Inferior parietal cortex (tissue), 1 donor: Measurements from ENCODE around the gene NAP1L1.

ENCODE experiments used
- DNase-seq: peaks from one replicate; pipeline ENCODE4 v3.0.0-alpha.2; 2016; ENCODE audit errors: extremely low spot score

Gene NAP1L1, protein sequence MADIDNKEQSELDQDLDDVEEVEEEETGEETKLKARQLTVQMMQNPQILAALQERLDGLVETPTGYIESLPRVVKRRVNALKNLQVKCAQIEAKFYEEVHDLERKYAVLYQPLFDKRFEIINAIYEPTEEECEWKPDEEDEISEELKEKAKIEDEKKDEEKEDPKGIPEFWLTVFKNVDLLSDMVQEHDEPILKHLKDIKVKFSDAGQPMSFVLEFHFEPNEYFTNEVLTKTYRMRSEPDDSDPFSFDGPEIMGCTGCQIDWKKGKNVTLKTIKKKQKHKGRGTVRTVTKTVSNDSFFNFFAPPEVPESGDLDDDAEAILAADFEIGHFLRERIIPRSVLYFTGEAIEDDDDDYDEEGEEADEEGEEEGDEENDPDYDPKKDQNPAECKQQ

DNA sequence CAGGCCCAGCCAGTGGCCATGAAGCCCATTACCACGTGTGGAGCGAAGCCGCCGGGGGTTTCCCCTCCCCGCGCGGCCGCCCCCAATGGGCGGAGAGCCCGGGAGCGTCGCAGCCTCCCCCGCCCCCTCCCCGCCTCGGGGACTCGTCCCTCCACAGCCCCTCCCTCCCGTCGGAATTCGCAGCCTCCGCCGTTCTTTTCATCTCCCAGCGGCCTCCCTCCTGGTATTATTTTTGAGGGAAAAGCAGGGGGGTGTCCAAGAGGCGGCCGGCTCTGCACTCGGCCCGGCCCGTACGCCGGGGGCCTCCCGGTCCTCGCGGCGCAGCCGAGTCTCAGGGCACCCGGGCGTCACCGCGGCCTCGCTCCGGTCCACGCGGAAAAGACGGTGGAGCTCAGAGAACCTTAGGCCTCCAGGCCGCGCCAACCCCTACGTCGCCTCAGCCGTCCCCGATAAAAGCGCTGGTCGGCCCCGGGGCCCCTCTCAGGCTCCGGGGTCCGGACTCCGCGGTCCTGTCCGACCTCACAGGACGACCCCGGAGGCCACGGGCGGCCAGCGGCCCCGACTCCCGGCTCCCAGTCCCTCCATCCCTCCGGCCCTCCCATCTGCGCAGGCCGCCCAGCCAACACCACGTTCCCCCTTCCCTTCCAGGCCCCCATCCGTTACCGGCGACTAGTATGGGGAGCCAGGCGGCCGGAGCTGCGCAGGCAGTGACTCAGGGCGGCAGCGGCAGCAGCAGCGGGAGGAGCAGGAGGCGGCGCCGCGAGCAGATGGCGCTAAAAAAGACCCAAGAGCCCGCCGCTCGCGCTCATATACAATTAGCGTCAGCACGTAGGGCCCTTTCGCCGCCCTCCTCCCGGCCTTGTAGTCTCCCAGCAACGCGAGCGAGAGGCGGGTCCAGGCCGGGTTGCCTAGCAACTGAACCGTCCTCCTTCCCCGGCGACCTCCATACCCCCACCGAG, at the start of gene NAP1L1:
NAP1L1 (minus strand) TSS at position 782 of the 959 bp plus-strand sequence. CDS start 10,466 bp downstream, outside the sequence.
- DNase-seq: peak; percentile 95

DNA sequence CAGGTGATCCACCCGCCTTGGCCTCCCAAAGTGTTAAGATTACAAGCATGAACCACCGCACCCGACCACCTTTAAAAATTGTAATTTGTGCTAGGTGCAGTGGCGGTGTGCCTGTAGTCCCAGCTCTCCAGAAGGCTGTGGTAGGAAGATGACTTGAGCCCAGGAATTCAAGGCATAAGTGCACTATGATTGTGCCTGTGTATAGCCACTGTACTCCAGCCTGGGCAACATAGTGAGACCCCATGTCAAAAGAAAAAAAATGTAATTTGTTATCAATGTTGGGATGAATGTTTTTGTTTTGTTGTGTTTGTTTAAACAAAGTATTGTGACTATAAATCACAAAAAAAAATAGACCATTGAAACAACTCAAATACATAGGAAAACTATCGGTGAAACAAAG, 43.1 kb upstream of the NAP1L1 start:
- no peak for DNase-seq

GRCh38 chr12:76124456-76124855, 40.0 kb upstream of the NAP1L1 start:
- DNase-seq: no peak

DNA sequence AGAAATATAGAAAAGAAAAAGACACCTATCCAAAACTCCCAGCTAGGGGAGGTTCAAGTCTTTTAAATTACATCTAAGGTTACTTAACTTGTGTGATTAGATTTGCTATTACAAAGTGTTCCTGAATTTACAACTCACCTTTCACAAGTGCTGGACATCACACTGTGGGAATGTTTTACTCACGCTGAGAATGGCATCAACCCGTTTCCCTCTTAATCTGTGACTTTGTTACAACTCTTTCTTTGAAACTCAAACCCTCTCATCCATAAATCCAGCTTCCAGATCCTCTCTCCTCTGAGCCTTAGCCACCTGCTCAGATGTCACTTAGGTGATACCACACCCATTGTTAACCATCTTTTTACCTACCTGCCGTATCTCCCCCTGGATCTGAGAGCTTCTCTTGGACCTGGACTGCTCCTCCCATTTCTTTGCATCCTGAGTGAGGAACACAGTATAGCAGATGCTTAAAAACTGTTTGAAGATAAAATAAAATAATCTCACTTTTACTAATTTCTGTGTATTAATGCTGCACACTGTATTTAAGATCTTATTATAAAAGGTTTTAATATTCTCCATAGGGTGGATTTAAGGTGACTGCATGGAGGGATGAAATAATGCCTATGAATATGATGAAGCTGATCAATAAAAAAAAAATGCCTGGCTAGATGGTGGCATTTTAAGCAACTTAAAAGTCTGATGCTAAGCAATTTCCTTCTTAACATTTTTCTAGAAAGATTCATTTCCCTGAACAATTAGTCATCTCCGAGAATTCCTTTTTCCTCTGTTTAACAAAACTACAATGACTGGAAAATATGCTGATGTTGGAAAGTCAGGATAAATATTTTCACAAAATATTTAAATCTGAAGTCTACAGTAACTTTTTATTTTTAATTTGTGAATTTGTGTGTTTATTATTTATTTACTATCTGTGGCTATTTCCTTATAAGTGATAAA, 39.1 kb upstream of the NAP1L1 start:
- no peak for DNase-seq

- no peak for DNase-seq
Measured at GRCh38 chr12:76119887-76120286, 35.4 kb upstream of the NAP1L1 start.

DNA sequence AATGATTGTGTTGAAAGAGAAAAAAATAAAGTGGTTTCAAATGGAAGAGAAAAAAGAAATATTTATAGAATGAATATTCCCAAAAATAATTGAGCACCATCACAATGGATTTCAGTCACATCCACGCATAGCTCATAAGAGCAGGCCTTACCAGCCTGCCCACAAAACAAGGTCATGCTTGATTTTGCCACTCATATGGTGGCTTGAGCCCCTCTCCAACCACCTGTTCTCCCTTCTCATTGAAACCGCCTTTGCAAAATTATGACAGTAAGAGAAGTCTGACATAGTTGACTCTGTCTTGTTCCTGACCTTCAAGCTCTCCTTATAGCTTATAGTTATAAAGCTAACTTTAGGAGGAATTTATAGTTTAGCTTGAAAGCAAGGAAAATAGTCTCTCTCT, 33.3 kb upstream of the NAP1L1 start:
- DNase-seq: no peak

- no peak for DNase-seq
Measured at GRCh38 chr12:76117067-76117691, 32.7 kb upstream of the NAP1L1 start.

DNA sequence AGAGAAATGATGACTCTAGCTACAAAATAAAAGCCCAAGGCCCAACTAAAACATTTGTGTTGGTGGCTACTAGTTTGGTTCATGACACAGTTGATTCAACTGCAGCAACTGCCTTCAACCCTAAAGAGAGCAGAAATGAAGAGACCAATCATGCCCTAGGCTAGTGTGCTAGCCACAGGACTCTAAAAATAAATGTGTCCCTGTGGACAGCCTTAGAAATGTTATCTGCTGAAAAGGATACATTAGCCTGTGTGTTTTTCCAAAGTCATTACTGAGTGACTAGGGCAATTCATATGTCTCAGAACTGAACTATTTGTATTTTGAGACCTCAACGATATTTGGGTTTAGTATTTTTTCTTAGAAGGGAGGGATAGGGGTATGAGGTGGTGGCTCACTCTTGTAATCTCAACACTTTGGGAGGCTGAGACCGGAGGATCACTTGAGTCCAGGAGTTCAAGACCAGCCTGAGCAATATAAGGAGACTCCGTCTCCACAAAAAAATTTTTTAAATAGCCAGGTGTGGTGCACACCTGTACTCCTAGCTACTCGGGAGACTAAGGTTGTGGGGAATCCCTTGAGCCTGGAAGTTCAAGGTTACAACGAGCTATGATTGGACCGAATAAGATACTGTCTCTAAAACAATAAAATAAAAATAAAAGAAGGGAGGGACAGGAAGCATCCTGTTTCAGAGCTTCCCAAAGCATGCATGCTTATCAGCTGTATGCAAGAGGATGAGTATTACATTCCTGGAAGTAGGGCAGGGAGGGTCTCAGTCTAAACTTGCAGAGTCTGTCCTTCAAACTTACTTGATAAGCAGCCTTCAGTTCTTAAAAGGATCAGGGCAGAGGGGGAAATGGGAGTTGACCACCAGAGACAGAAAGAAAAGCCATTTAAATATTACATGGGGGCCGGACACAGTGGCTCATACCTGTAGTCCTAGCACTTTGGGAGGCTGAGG, 29.6 kb upstream of the NAP1L1 start:
- peak; percentile 25 for DNase-seq

DNA sequence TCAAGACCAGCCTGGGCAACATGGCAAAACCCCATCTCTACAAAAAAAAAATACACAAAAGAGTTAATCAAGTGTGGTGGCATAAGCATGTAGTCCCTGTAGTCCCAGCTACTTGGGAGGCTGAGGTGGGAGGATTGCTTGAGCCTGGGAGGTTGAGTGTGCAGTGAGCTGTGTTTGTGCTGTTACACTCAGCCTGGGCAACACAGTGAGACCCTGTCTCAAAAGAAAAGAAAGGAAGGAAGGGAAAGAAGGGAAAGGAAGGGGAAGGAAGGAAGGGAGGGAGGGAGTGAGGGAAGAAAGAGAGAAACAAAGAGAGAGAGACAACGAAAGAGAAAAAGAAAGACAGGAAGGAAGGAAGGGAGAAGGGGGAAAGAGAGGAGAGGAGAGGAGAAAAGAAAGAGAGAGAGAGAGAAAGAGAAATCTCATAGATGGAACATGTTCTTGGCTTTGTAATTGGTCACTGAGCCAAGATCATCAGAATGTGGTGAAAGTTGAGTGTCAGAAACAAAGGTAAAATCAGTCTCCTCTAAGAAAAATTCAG, 26.8 kb upstream of the NAP1L1 start:
- DNase-seq: no peak

GRCh38 chr12:76109879-76110278, 25.4 kb upstream of the NAP1L1 start:
- DNase-seq: no peak

GRCh38 chr12:76108356-76108755, 23.9 kb upstream of the NAP1L1 start:
- no peak for DNase-seq

DNA sequence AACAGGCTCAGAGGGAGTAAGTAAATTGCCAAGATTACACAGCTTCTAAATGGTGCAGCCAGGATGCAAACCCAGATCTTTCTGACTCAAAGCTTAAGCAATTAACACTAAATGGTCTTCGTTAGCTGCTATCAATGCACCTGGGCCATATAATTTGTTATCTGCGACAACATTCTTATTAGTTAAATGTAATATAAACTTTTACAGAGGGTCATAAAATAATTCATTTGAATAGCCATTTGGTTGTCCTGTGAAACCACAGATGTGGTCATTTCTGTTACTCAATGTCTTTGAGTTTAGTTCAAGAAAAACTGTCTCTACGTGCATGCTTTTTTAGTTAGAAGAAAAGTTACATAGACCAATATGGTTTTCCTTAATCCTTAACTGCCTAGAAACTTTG, 22.1 kb upstream of the NAP1L1 start:
- DNase-seq: no peak

DNA sequence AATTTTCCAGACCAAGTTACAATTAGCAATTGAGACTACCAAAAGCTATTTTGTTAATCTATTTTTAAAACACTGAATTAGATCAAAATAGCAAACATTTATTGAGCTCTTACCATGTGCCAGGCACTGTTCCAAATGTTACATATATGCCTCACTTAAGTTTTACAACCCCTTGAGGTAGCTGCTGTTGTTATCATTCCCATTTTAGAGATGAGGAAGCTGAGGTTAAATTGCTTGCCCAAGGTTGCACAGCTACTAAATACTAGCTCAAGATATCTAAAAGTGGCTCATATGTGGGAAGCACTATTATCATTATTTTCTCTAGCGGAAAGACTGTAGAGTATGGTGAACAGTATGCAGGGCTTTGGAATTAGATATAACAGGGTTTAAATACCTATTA, 19.5 kb upstream of the NAP1L1 start:
- no peak for DNase-seq

DNA sequence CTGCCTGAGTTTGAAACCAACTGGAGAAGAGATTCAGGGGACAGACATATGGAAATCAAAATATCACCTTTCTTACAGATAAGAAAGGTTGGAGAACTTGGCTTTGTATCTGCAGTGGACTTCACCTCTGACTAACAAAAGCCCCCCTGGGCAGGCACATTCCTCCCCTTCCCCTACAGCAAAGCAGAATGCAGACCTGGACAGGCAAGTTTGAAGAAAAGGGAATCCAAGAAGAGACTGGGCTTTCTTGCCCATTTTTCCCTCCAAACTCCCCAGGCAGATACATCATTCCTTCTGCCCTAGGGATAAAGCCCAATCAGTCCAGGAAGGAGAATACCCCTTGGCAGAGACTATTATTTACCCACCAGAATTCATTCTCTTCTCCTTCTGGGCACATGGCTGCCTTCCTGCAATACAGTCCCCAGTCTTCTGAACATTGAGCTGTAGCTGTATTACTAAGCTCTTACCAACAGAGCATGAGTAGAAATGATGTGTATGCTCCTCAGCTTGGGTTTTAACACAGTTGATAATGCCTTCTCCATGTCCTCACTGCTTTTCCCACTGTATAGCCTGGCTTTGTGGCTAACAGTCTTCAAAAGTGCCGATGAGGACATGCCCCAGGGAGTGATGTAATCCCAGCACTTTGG, 17.4 kb upstream of the NAP1L1 start:
- DNase-seq: no peak

DNA sequence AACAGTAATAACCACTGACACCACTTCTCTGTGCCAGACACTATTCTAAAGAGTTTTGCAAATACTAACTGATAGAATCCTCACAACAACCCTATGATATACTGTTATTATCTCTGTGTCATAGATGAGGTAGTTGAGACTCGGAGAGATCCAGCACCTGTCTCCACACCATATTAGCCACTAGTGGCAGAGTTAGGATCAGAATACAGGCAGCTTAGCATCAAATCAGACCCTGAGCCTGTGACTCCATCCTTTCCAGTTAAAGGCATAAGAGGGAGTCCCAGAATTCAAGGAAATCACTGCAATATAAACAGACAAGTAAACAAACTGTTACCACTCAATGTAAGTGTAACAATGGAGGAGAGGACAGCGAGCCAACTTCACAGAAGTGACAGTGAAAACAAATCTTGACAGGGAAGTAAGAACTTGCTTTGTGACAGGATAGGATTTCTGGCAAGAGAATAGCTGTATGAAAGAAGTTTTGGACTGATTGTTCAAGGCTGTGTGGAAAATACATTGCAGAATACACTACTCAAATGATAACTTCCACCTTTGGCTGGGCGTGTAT, 11.7 kb upstream of the NAP1L1 start:
- no peak for DNase-seq

DNA sequence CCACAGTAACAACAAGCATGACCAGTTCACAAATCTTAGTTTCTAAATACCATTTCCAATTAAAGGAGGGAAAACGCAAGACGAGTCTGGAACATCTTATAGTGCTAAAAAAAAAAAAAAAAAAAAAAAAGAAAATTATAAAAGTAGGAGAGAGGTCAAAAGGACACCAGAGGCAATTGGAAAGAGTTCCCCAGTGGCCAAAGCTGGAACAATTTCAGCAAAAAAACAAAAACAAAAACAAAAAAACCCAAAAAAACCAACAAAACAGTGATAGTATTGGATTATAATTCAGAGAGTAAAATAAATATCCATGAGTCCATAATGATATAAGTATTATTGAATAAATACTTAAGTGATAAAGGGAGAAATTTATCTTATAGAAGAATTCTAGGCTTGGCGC, 10.3 kb upstream of the NAP1L1 start:
- DNase-seq: no peak

DNA sequence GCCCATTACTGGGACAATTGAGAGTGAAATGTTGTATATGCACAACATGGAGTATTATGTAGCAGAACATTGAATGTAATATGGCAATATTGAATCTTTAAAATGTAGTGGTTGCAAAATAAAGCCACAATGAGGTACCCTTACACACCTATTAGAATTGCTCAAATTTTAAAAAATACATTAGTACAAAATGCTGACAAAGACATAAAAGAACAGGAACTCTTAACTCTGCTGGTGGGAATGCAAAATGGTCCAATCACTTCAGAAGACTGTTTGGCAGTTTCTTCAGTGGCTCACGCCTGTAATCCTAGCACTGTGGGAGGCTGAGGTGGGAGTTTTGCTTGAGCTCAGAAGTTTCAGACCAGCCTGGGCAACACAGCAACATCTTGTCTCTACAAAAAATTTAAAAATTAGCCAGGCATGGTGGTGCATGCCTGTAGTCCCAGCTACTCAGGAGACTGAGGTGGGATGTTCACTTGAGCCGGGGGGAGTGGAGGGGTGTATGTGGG, 6.8 kb upstream of the NAP1L1 start:
- no peak for DNase-seq

GRCh38 chr12:76085520-76085868, 1.0 kb upstream of the NAP1L1 start:
- peak; percentile 60 for DNase-seq
